ENCODE measurements around the gene TMEM25.

The TMEM25 gene

DNA sequence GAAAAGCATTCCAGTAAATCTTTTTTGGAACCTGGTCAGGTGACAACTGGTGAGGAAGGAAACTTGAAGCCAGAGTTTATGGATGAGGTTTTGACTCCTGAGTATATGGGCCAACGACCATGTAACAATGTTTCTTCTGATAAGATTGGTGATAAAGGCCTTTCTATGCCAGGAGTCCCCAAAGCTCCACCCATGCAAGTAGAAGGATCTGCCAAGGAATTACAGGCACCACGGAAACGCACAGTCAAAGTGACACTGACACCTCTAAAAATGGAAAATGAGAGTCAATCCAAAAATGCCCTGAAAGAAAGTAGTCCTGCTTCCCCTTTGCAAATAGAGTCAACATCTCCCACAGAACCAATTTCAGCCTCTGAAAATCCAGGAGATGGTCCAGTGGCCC, 27.8 kb upstream of the TMEM25 start:
- in situ Hi-C loops (cut with HindIII; ENCODE audit: low sequenced_read_pairs): no loop called here
- no peak for DNase-seq (ENCODE audit: low read depth, low spot score)
- no peak overlapping the region for H3K4me3 ChIP-seq (ENCODE audit: low read depth, low read length)
- TF ChIP-seq, protein P1, sequence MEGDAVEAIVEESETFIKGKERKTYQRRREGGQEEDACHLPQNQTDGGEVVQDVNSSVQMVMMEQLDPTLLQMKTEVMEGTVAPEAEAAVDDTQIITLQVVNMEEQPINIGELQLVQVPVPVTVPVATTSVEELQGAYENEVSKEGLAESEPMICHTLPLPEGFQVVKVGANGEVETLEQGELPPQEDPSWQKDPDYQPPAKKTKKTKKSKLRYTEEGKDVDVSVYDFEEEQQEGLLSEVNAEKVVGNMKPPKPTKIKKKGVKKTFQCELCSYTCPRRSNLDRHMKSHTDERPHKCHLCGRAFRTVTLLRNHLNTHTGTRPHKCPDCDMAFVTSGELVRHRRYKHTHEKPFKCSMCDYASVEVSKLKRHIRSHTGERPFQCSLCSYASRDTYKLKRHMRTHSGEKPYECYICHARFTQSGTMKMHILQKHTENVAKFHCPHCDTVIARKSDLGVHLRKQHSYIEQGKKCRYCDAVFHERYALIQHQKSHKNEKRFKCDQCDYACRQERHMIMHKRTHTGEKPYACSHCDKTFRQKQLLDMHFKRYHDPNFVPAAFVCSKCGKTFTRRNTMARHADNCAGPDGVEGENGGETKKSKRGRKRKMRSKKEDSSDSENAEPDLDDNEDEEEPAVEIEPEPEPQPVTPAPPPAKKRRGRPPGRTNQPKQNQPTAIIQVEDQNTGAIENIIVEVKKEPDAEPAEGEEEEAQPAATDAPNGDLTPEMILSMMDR (IDR thresholded peaks at IDR 0.05; ENCODE audit: low read depth, low read length): no peak

- in situ Hi-C loops (cut with HindIII; ENCODE audit: low sequenced_read_pairs): no loop called here
- TF ChIP-seq, protein P1 (IDR thresholded peaks at IDR 0.05; ENCODE audit: low read depth, low read length): no peak
- H3K4me3 ChIP-seq (ENCODE audit: low read depth, low read length): no peak overlapping the region
- DNase-seq (ENCODE audit: low read depth, low spot score): no peak
Measured at GRCh38 chr11:118511601-118512000, 19.4 kb upstream of the TMEM25 start.

DNA sequence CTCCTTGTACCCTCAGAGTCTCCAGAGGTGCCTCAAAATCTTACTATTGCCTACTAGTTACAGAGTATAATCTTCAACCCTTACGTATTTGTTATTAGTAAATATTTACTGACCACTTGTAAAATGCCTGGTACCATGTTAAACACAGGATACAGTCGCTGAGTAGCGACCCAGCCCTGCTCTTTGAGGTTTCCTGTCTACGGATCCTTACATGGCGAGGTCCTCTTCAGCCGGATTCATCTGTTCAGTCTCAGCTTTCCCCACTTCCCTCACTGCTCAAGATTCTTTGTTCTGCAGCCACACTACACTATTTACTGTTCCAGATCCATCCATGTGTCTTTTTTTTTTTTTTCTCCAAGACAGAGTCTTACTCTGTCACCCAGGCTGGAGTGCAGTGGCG, 16.9 kb upstream of the TMEM25 start:
- DNase-seq (ENCODE audit: low read depth, low spot score): no peak
- TF ChIP-seq, protein P1 (IDR thresholded peaks at IDR 0.05; ENCODE audit: low read depth, low read length): no peak

GRCh38 chr11:118519549-118519948, 11.4 kb upstream of the TMEM25 start:
- TF ChIP-seq, protein P1 (IDR thresholded peaks at IDR 0.05; ENCODE audit: low read depth, low read length): no peak
- no peak for DNase-seq (ENCODE audit: low read depth, low spot score)
- in situ Hi-C loops (cut with HindIII; ENCODE audit: low sequenced_read_pairs): no loop called here
- no peak overlapping the region for H3K4me3 ChIP-seq (ENCODE audit: low read depth, low read length)

More for the DNA sequence above, 16.9 kb upstream of the TMEM25 start:
- H3K4me3 ChIP-seq (ENCODE audit: low read depth, low read length): no peak overlapping the region
- in situ Hi-C loops (cut with HindIII; ENCODE audit: low sequenced_read_pairs): no loop called here

DNA sequence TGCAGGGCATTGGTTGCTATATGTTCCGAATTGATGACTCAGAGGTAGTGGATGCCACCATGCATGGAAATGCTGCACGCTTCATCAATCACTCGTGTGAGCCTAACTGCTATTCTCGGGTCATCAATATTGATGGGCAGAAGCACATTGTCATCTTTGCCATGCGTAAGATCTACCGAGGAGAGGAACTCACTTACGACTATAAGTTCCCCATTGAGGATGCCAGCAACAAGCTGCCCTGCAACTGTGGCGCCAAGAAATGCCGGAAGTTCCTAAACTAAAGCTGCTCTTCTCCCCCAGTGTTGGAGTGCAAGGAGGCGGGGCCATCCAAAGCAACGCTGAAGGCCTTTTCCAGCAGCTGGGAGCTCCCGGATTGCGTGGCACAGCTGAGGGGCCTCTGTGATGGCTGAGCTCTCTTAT, 9.1 kb upstream of the TMEM25 start:
- H3K4me3 ChIP-seq (ENCODE audit: low read depth, low read length): no peak overlapping the region
- in situ Hi-C loops (cut with HindIII; ENCODE audit: low sequenced_read_pairs): no loop called here
- TF ChIP-seq, protein P1 (IDR thresholded peaks at IDR 0.05; ENCODE audit: low read depth, low read length): no peak
- DNase-seq (ENCODE audit: low read depth, low spot score): no peak

- TF ChIP-seq, protein P1 (IDR thresholded peaks at IDR 0.05; ENCODE audit: low read depth, low read length): peak; percentile 60
- peak; percentile 27 for DNase-seq (ENCODE audit: low read depth, low spot score)
- H3K4me3 ChIP-seq (ENCODE audit: low read depth, low read length): no peak overlapping the region
- in situ Hi-C loops (cut with HindIII; ENCODE audit: low sequenced_read_pairs): no loop called here
Measured at GRCh38 chr11:118522571-118523072, 8.4 kb upstream of the TMEM25 start.

DNA sequence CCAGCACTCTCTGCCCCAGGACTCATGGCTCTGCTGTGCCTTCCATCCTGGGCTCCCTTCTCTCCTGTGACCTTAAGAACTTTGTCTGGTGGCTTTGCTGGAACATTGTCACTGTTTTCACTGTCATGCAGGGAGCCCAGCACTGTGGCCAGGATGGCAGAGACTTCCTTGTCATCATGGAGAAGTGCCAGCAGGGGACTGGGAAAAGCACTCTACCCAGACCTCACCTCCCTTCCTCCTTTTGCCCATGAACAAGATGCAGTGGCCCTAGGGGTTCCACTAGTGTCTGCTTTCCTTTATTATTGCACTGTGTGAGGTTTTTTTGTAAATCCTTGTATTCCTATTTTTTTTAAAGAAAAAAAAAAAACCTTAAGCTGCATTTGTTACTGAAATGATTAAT, 6.6 kb upstream of the TMEM25 start:
- in situ Hi-C loops (cut with HindIII; ENCODE audit: low sequenced_read_pairs): no loop called here
- no peak for DNase-seq (ENCODE audit: low read depth, low spot score)
- H3K4me3 ChIP-seq (ENCODE audit: low read depth, low read length): no peak overlapping the region
- TF ChIP-seq, protein P1 (IDR thresholded peaks at IDR 0.05; ENCODE audit: low read depth, low read length): no peak
